ENCODE measurements around the gene ZDHHC8.
A peak's percentile ranks its signal among the peaks of the same experiment; 100 is the strongest.

ZDHHC8 gene

GRCh38 chr22:20127869-20128618 lies 3.6 kb upstream of the ZDHHC8 start:
- no peak for DNase-seq

DNA sequence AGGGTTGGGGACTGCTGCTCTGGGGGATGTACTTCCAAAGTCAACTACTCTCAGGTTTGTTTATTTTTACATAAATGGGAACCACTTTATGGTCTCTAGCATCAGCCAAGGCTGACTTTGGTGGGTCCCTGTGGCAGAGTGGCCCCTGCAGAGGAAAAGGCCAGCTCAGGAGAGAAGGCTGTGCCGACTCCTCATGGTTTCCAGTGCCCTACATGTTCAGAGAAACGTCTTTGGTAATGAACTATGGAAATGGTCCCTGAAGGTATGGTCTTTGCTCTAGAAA lies 3.0 kb upstream of the ZDHHC8 start:
- DNase-seq = no peak

GRCh38 chr22:20128902-20129746 lies 2.5 kb upstream of the ZDHHC8 start:
- peak in 19 of 56 donors; percentile 13 to 58 (median 33) for DNase-seq

- no peak for DNase-seq
These were observed 1.9 kb upstream of the ZDHHC8 start for GRCh38 chr22:20129747-20130014.

- DNase-seq = no peak
These were observed 1.3 kb upstream of the ZDHHC8 start for GRCh38 chr22:20130319-20130718.

DNA sequence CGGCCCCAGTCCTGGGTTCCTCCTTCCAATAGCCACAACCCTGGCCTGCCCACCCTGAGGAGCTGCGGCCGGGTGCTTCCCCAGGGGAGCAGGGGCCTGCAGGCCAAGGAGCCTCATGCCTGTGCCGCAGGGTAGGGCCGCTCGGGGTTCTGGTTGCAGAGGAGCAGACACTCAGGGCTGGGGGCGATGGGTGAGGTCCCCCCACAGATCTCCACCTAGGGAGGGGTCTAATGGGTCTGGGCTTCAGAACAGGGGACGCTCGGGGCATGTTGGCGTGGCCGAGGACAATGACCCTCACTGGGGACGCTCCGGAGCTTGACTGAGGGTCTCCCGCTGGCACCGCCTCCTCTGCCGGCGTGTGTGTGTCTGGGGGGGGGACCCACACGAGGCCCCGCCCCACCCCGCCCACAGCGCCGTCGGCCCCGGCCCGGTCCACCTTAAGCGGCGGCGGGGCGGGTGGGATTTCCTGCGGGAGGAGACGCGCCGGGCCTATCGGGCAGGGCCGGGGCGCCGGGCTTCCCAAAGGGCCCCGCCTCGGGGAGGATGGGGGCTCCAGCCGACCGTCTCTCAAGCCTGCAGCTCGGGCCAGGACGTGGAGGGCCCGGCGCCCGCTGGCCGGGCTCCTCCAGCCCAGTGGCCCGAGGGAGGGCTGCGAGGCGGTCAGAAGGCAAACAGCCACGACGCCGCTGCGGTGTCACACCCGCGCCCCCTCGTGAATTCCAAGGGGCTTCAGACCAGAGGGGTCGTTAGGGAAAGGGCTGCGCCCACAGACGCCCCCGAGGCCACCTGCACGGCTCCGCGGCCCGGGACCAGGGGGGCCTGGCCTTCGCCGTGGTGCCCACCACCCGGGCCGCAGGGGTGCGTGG lies 640 bp upstream of the ZDHHC8 start:
- peak in 54 of 56 donors; percentile 22 to 93 (median 73) for DNase-seq

GRCh38 chr22:20131859-20132685 lies 468 bp downstream of the ZDHHC8 start:
- DNase-seq = peak in 9 of 56 donors; percentile 36 to 61 (median 47)

- DNase-seq = no peak
These were observed 1.2 kb downstream of the ZDHHC8 start for GRCh38 chr22:20132686-20133246.

GRCh38 chr22:20133930-20134549 lies 2.4 kb downstream of the ZDHHC8 start:
- DNase-seq = no peak

GRCh38 chr22:20135265-20135664 lies 3.7 kb downstream of the ZDHHC8 start:
- DNase-seq = no peak

GRCh38 chr22:20135806-20136602 lies 4.4 kb downstream of the ZDHHC8 start:
- no peak for DNase-seq

DNA sequence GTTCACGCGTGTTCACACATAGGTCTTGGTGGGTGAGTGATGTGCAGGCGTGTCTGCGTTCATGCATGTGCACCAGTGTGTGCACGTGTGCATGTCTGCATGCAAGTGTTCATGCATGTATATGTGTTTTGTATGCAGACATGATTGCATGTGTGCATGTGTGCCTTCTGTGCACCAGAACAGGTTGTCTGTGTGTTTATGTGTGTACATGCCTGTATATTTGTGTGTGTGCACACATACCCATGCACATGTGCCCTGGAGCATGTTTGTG lies 4.9 kb downstream of the ZDHHC8 start:
- DNase-seq = no peak

- no peak for DNase-seq
These were observed 5.5 kb downstream of the ZDHHC8 start for GRCh38 chr22:20137113-20137512.

DNA sequence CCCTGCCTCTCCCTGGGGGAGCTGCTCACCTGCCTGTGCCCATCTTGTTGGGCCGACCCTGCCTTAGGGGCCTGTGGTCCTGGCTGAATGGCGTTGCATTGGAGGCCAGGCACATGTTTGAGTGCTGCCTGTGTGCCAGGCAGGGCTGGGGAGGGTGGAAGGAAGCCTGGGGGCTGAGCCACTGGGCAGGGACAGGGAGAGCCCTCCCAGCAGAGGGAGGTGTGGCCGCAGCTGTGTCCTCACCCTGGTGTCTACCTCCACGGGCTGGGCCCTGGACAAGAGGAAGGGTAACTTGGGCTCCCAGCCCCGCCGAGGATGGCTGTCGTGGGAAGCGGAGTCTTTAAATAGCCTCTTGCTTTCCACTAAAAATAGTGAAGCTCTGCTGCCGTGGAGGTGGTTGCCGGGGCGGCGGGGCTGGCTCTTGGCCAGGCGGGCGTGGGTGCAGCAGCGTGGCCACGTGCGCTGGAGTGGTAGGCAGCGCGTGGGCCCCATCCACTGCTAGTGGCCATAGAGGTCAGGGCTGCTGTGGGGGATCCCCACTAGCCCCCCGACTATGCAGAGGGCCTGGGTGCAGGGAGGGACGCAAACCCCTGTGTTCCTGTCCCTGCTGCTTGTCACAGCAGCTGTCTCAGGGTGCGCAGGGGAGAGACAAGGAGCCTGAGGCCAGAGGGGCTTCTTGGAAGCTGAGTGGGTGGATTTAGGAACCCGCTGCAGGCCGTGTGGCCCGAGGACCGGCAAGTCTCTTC lies 6.2 kb downstream of the ZDHHC8 start:
- peak in 24 of 56 donors; percentile 8 to 72 (median 44) for DNase-seq

DNA sequence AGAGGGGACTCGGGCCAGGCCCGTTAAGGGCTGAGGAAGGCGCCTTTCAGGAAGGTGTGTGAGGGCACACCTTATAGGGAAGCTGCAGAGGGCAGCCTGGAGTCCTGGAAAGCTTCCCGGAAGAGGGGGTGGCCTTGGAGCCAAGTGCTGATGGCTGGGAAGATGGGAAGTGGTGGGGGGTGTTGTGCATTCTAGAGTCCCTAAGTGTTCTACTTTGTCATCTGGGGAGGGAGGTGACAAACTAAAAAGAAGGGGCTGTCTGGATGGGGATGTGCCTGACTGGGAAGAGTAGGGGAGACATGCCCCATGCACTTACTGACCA lies 6.8 kb downstream of the ZDHHC8 start:
- DNase-seq = peak in 6 of 56 donors; percentile 21 to 61 (median 50)

GRCh38 chr22:20138868-20139267 lies 7.3 kb downstream of the ZDHHC8 start:
- no peak for DNase-seq

DNA sequence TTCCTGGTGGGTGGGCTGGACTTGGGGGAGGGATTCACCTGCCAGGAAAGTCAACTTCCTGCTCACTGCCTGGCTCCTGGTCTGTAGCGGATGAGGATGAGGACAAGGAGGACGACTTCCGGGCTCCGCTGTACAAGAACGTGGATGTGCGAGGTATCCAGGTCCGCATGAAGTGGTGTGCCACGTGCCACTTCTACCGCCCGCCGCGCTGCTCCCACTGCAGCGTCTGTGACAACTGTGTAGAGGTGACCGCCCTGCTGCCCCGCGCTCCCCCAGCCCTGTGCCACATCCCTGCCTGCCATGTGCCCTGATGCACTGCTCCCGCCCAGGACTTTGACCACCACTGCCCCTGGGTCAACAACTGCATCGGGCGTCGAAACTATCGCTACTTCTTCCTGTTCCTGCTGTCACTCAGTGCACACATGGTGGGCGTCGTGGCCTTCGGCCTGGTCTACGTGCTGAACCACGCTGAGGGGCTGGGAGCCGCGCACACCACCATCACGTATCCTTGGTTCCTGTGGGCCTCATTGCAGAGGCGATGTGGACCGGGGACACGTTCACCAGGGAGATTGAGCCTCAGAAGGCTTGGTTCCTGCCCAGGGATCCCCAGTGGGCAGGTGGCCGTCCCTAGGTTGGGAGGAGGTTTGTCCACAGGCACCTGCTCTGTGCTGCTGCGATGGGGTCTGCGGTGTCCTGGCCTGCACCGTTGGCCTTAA lies 7.9 kb downstream of the ZDHHC8 start:
- no peak for DNase-seq

GRCh38 chr22:20140107-20140445 lies 8.5 kb downstream of the ZDHHC8 start:
- DNase-seq = no peak

- no peak for DNase-seq
These were observed 8.9 kb downstream of the ZDHHC8 start for GRCh38 chr22:20140521-20140964.
